ENCODE results near the gene RBM4B.
A peak's percentile ranks its signal among the peaks of the same experiment; 100 is the strongest.

Gene RBM4B

GRCh38 chr11:66706989-66707388 lies 29.3 kb upstream of the RBM4B start:
- no peak for DNase-seq

GRCh38 chr11:66705587-66706335 lies 28.1 kb upstream of the RBM4B start:
- DNase-seq: no peak

DNA sequence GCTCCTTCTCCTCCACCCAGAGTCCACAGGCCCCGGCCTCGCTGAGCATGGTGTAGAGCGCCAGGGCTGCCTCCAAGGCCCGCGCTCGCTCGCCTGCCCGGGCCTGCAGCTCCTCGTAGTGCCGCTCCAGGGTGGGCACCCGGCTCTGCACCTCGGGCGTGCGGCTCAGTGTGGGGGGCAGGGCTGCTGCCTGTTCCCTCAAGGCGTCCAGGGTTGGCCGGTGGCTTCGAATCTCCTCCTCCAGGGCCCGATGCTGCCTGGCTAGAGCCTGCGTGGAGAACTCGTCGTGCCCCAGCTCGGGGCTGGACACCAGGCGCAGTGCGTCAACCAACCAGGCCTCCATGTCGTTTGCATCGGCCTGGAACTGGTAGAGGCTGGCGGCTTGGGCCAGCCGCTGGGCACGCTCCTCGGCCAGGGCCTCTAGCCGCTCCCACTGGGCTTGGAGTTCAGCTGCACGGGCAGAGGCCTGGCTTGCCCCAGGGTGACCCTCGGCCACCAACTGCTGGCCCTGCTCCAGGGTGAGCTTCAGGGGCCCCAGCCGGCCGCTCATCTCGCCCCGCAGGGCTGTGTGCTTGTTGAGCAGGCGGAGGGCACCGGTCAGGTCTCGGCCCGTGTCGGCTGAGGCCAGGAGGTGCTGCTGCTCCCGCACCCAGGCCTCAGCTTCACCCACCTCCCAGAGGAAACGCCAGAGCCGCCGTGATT lies 27.1 kb upstream of the RBM4B start:
- DNase-seq: no peak

DNA sequence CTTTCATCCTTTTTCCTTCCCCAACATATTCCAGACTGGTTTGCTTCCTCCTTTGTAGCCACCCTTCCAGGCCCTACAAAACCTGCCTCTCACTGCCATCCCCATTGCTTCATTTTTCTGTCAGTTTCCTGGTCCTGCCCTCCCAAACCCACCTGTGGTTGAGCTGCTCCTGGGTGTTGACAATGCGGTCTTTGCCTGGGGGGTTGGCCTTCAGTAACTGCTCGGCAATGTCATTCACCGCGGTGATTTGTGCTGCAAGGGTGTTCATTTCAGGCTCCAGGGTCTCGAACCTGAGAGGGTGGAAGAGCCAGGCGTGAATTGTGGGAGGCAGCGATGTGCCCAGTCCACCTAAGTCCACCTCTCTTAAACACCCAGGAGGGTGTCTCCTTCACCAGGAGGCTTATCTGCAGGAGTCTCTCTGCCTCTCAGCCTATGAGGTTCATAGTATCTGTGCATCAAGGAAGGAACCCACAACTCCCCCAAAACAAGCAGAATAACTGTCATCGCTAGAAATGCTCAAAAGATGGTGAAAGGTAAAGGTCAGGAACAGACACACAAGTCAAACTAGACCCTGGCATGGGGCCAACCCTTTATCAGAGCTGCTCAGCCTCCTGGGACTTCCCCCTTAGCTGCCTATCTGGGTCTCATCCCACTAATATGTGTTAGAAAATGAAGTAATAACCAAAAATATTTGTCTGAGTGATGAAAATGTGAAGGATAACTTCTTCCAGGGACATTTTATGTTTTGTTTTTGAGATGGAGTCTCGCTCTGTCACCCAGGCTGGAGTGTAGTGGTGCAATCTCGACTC lies 23.9 kb upstream of the RBM4B start:
- DNase-seq: no peak

DNA sequence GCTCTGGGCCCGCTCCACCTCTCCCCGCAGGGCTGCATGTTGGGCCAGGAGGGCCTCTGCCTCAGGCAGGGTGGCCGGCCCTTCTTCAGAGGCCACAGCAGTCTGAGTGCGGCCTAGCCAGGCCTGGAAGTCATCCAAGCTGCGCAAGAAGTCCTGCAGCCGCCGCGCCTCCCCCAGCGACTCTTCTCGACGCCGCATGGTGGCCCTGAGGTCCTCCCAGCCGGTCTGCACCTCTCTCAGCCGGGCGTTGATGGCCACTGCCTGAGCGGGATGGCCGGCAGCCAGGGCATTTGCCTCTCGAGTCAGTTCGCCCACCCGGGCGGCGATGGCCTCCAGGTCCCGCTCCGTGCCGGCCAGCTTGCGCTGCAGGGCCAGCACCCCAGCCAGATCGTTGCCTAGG lies 23.1 kb upstream of the RBM4B start:
- no peak for DNase-seq

DNA sequence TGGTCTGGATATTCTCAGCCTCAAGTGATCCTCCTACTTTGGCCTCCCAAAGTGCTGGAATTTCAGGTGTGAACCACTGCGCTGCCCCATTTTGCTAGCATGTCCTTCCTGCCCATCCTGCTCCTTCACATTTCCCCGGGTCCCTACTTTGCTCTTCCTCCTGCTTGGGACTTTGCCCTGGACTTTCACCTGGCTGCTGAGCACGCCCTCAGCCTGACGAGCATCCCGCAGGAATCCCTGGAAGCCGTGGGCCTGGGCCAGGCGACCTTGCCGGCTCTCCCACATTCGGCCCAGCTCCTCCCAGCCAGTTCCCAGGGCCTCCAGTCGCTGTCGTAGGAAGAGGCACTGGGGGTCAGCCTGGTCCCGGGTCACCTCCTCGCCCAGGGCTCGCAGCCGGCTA lies 22.6 kb upstream of the RBM4B start:
- DNase-seq: no peak

GRCh38 chr11:66698491-66698890 lies 20.8 kb upstream of the RBM4B start:
- DNase-seq: no peak

DNA sequence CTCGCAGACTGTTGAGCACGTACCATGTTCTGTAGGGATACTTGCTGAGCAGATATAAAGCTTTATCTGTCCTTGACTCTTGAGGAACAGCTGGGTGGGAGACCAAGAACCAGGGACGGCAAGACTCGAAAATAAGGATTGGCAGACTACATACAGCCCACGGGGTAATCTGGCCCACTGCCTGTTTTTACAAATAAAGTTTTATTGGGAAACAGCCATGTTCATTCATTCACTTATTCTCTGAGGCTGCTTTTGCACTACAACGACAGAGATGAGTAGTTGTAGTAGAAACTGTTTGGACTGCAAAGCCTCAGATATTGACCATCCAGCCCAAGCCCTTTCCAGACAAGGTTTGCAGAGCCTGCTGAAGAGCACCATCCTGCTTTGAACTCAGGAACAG lies 20.3 kb upstream of the RBM4B start:
- no peak for DNase-seq

DNA sequence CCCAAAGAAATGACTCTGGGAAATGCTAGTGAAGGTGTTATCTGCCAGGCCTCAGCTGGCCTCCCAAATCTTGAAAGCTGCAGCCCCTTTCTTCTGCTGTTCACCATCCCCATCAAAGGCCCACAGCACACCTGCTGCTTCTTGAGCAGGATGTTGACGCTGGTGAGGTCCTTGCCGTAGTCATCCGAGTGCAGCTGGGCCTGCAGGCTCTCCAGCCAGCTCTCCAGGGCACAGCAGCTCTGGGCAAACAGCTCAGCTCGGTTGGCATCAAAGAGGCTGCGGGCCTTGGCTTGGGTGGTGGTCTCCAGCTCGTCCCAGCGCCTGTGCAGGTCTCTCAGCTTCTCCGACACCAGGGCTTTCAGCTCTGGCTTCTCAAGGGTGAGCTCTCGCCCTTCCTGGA lies 18.5 kb upstream of the RBM4B start:
- no peak for DNase-seq

DNA sequence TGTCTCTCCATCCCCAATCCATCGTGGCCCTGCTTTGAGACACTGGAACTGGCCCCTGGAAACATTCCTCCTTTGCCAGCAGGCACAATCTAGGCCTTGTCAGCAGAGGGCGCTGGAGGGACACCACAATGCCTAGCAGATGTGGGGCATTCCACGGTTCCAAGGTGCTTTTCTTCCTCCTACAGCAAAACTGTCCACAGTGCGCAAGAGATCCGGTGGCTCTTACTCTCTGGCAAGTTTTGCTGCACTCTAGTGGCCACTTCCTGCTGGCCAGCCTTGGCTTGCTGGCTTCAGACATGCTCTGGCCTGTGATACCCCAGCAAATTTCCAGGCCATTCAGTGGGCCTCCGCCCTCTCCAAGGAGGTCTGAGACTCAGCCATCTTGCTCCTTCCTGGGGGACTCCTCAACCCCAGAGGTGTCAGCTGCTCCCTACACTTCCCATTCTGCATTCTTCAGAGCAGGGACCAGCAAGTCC lies 17.1 kb upstream of the RBM4B start:
- DNase-seq: peak; percentile 53

DNA sequence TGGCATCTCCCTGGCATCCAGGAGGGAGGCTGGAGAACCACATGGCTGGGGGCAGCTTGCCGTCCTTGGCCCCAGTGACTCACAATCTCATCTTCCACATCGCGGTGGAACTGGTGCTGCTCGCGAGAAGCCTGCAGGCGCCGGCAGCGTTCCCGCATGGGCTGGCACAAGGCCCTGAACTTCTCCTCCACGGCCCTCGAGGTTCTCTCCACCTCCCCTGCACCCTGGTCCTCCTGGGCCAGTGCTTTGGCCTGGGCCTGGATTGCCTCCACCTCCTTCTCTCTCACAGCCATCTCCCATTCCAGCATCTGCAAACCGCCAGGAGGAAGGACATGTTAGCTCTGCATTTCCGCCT lies 16.3 kb upstream of the RBM4B start:
- DNase-seq: no peak

DNA sequence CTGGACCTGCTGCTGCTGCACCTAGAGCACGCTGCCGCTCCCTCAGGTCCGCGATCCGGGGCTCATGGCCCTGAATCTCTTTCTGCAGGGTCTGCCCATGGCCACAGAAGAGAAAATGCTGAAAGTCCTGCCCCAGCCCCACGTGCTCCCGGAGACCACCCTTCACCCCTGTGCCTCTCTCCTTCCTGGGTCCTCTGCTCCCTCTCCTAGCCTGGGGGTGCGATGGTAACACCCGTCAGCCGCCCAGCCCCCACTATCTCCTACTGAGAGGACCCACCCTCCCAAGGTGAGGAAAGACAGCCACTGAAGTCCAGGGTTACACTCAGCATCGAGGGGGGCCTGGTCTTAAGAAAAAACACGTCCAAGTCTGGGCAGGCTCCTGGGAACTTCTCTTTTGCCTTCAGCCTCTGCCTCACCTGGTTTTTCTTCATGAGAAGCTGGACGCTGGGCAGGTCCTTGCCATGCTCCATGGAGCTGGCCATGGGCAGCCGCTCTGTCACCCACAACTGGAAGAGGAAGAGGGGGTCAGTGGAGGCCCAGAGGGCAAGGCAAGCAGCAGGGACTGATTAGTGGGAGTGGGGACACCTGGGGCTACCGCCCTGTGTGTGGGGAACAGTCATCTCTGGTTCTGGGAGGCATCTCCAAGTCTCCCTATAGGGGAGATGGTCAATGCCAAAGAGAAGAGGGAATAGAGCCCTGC lies 15.8 kb upstream of the RBM4B start:
- no peak for DNase-seq

GRCh38 chr11:66692871-66693331 lies 15.2 kb upstream of the RBM4B start:
- DNase-seq: no peak

GRCh38 chr11:66692446-66692845 lies 14.8 kb upstream of the RBM4B start:
- DNase-seq: no peak

DNA sequence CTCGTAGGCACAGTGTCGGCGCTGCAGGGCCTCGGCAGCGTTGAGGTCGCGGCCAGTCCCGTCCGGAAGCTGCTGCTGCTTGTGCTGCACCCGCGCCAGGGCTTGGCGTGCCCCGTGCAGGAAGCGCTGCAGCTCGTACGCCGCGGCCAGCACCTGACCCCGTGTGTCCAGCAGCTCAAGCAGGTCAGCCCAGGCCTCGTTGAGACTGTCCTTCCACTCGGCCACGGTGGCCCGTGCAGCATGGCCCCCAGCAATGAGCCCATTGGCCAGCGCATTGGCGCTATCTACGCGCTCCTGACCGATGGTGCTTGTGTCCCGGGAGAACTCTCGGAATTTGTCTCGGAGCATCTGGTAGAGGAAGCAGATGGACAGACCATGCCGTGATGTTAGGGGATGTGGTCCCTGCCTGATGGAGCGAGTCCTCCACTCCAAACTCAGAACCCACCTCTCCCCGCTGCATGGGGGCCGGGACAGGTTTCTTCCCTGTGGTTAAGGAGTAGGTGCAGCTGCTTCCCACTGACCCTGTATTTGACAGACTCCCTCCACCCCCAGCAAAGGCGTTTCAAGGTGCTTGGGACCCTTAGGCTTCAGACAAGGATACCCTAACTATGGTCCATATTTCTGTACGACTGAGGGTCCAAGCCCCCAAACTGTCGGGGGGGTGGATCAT lies 13.8 kb upstream of the RBM4B start:
- DNase-seq: no peak

GRCh38 chr11:66689661-66690590 lies 12.2 kb upstream of the RBM4B start:
- DNase-seq: no peak

- no peak for DNase-seq
Observed at GRCh38 chr11:66688561-66689534, 11.2 kb upstream of the RBM4B start.

DNA sequence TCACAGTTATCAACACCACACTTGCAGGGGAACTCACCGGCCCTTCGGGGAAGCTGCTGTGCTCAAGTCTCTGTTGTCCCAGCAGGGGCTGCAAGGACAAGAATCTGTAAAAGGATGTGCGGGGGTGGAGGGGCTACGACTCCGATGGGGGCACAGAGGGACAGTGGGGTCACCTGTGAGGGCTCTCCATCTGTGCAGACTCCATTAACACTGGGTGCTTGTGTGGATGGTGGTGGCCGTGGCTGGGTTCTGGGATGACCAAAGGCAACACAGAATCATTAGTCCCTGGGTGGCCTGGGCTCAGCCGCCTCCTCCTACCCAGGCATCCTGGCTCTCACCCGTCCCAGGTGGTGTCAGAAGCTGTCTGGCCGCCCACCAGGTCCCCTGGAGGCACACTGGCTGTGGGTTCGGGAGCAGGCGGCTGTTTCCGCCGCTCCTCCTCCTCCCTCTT lies 10.2 kb upstream of the RBM4B start:
- no peak for DNase-seq

- DNase-seq: no peak
Observed at GRCh38 chr11:66686801-66687750, 9.4 kb upstream of the RBM4B start.
